Endothelial cell of umbilical vein (primary cell): ENCODE measurements around the gene CAPG. TPM values are rescaled to one million over a fixed set of nuclear protein-coding genes. Genes with fewer than 3 reads are reported as not detected.

Experiments used
- BruUV-seq: library from RNA; stranded (reverse); fragments of 400-500 nt; replicated peaks from 2 replicates; lab custom pipeline; 2021; lab: Mats Ljungman, UMichigan
- CTCF ChIA-PET: fragments of 300-600, 350-600 bp; sonication (Branson Sonifier 250); formaldehyde crosslinking; loops from one replicate; lab custom pipeline; 2021; ENCODE audit warnings: antibody characterized with exemption, inconsistent platforms; lab: Charles Lee
- POLR2A ChIA-PET: fragments of 300-600, 350-600 bp; sonication (Branson Sonifier 250); formaldehyde crosslinking; loops from one replicate; lab custom pipeline; 2021; ENCODE audit warnings: antibody characterized with exemption, inconsistent platforms; lab: Charles Lee
- DNase-seq: peaks from one replicate; pipeline ENCODE4 v3.0.0-alpha.2; 2011; ENCODE audit warnings: low read depth, low spot score
- FAIRE-seq: peaks from 2 replicates; lab custom pipeline; 2011; peaks lifted over from hg19 to GRCh38; lab: Jason Lieb, UNC
- H2AFZ ChIP-seq: 2 replicates; pipeline ENCODE4 v1.6.0; 2012; ENCODE audit warnings: low read depth, low read length, control low read depth, inconsistent platforms
- H3K27ac ChIP-seq: 2 replicates; pipeline ENCODE4 v1.5.1; 2011; ENCODE audit warnings: low read depth, mild to moderate bottlenecking, control low read depth, low read length, moderate library complexity; ENCODE audit not compliant: insufficient read depth
- H3K27me3 ChIP-seq, 2 experiments: 2 replicates each; pipeline versions ENCODE4 v1.6.0 to v1.6.1; 2011; ENCODE audit warnings: low read length in 2 of 2, mixed read lengths in 1 of 2; ENCODE audit not compliant: control insufficient read depth in 2 of 2, insufficient read depth in 2 of 2
- H3K36me3 ChIP-seq, 2 experiments: 2 replicates in 1 of 2; 3 replicates in 1 of 2; pipeline ENCODE4 v1.5.1; 2011; ENCODE audit warnings: low read length in 2 of 2, mild to moderate bottlenecking in 1 of 2, moderate library complexity in 1 of 2; ENCODE audit not compliant: control insufficient read depth in 2 of 2, insufficient read depth in 2 of 2; ENCODE audit errors: extremely low read depth in 1 of 2
- H3K4me1 ChIP-seq: 3 replicates; pipeline ENCODE4 v1.5.1; 2011; ENCODE audit warnings: mild to moderate bottlenecking, low read length; ENCODE audit not compliant: control insufficient read depth, insufficient read depth; ENCODE audit errors: extremely low read depth
- H3K4me2 ChIP-seq: 2 replicates; pipeline ENCODE4 v1.6.1; 2011; ENCODE audit warnings: low read length, control low read depth, mixed read lengths; ENCODE audit not compliant: insufficient read depth
- H3K4me3 ChIP-seq, 3 experiments: fragments of 200-600 bp in 1 of 3; sonication (generic), shearing (Covaris generic) in 1 of 3; replicated peaks in 1 of 3; 2 replicates each; pipeline ENCODE4 v1.5.1; 2011 to 2016; ENCODE audit warnings: control low read depth in 3 of 3, low read length in 3 of 3, mild to moderate bottlenecking in 2 of 3, inconsistent platforms in 1 of 3, low read depth in 1 of 3, moderate library complexity in 1 of 3; ENCODE audit not compliant: insufficient read depth in 1 of 3
- H3K79me2 ChIP-seq: 2 replicates; pipeline ENCODE4 v1.6.0; 2012; ENCODE audit warnings: low read length, inconsistent platforms; ENCODE audit not compliant: control insufficient read depth, insufficient read depth
- H3K9ac ChIP-seq: replicated peaks from 2 replicates; pipeline ENCODE3; 2011; ENCODE audit warnings: low read length, control low read depth; ENCODE audit not compliant: insufficient read depth; ENCODE audit errors: extremely low read depth
- H3K9me1 ChIP-seq: replicated peaks from 3 replicates; pipeline ENCODE4 v1.6.0; 2011; ENCODE audit warnings: mild to moderate bottlenecking, low read length; ENCODE audit not compliant: control insufficient read depth, insufficient read depth; ENCODE audit errors: extremely low read depth
- H3K9me3 ChIP-seq: replicated peaks from 2 replicates; pipeline ENCODE4 v1.5.1; 2012; ENCODE audit warnings: low read length, inconsistent platforms; ENCODE audit not compliant: control insufficient read depth, insufficient read depth
- H4K20me1 ChIP-seq: replicated peaks from 2 replicates; pipeline ENCODE3; 2011; ENCODE audit warnings: mild to moderate bottlenecking, low read length; ENCODE audit not compliant: control insufficient read depth, insufficient read depth; ENCODE audit errors: extremely low read depth
- EZH2 ChIP-seq: IDR thresholded peaks from 2 replicates; pipeline ENCODE4 v1.6.1; 2012; ENCODE audit warnings: borderline replicate concordance, low read depth, mild to moderate bottlenecking, moderate library complexity, low read length, inconsistent platforms; ENCODE audit not compliant: severe bottlenecking
- FOS ChIP-seq: IDR thresholded peaks from 2 replicates; pipeline ENCODE4 v1.6.1; 2011; ENCODE audit warnings: mild to moderate bottlenecking, low read length, moderate library complexity, borderline replicate concordance; ENCODE audit not compliant: insufficient read depth
- GATA2 ChIP-seq: IDR thresholded peaks from 2 replicates; pipeline ENCODE4 v1.7.0; 2011; ENCODE audit warnings: low read depth, mild to moderate bottlenecking, moderate library complexity, mixed read lengths, low read length; ENCODE audit not compliant: insufficient read length, insufficient read depth
- JUN ChIP-seq: IDR thresholded peaks from 2 replicates; pipeline ENCODE4 v1.6.1; 2011; ENCODE audit warnings: borderline replicate concordance, low read depth; ENCODE audit not compliant: insufficient read length, insufficient read depth
- MYC ChIP-seq: IDR thresholded peaks from one replicate; pipeline ENCODE4 v1.6.1; 2011; ENCODE audit warnings: mild to moderate bottlenecking, low read depth, low read length
- POLR2A ChIP-seq: IDR thresholded peaks from 2 replicates; pipeline ENCODE4 v1.6.1; 2012; ENCODE audit warnings: low read depth, mild to moderate bottlenecking, control low read depth, low read length
- POLR2AphosphoS5 ChIP-seq: IDR thresholded peaks from 2 replicates; pipeline ENCODE4 v1.6.1; 2012; ENCODE audit warnings: low read depth, mild to moderate bottlenecking, control low read depth, low read length, moderate library complexity; ENCODE audit not compliant: insufficient read depth
- dilution Hi-C: fragments of 300-500 bp; cut with MboI; formaldehyde crosslinking; loops from one replicate; pipeline ENCODE4 v1.15.0; 2019; ENCODE audit warnings: low sequenced_read_pairs; ENCODE audit not compliant: extremely low pct_ligation_motif_present
- intact Hi-C: fragments of 100-400 bp; cut with micrococcal nuclease; formaldehyde crosslinking; loops from one replicate; pipeline ENCODE4 v1.10.0; 2022
- polyA plus RNA-seq, 4 experiments: library from polyadenylated mRNA; depleted of rRNA in 3 of 4; stranded (reverse) in 3 of 4; unstranded in 1 of 4; fragments of >200 nt; gene quantifications; 2 replicates each; pipeline versions ENCODE4 v1.2.1 to v1.2.3, GENCODE V29; 2011 to 2012; ENCODE audit warnings: missing spikeins in 1 of 4
- total RNA-seq: library from RNA; stranded (reverse); gene quantifications from 2 replicates; pipeline ENCODE4 v1.2.3, GENCODE V29; 2021
- TF ChIP-seq, protein P1 (sequence below), 2 donors: IDR thresholded peaks; 1 replicate in 1 of 2; 2 replicates in 1 of 2; pipeline ENCODE4 v1.5.1; 2011; ENCODE audit warnings: low read length in 2 of 2, mild to moderate bottlenecking in 2 of 2, moderate library complexity in 2 of 2, control low read depth in 1 of 2, inconsistent platforms in 1 of 2, low read depth in 1 of 2; ENCODE audit not compliant: insufficient read depth in 1 of 2; ENCODE audit errors: extremely low read depth in 1 of 2
- TF ChIP-seq, protein P2 (sequence below): IDR thresholded peaks from 2 replicates; pipeline ENCODE4 v1.6.1; 2011; ENCODE audit not compliant: insufficient read depth, insufficient read length

Gene CAPG
- total and polyA plus RNA-seq, 2 donors (not counting 3 experiments of a cell fraction or from before 2014, with no cell fraction given), result 107 to 115 TPM

DNA sequence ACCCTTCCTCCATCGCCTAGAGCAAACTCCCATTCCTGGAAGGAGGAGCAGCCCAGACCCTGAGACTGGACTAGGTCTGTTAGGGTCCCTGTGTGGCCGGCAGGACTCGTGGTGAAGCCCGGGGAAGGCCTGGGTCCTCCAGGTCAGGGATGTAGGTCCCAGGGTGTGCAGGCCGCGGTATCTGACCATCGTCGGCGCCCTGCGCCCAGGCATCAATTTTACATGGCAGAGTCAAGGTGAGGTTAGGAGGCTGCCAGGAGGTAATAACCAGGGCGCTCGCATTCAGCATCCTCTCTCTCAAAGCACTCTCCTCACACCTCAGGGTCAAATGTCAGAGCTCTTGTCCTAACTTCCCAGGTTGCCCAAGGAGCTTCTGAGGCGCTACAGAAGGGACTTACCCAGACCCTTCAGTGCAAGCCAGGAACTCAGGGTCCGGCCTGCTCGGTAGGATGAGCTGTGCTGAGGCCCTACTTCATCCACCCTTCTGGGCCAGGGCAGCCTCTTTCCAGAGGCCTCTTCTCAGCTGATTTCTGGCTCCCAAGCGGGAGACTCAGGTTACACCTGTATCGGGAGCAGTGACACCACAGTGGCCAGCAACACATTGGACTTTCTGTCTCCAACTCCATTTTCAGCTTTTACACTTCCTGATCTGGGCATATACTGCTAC, 9.0 kb upstream of the CAPG start:
- Histone ChIP-seq H3K4me1 (peaks cover 9% of the 10 kb centered on the region), H4K20me1 (no peaks in the 10 kb centered on the region), H2AFZ (peak overlapping the region; percentile 88), H3K27ac (peak overlapping the region; percentile 76), H3K4me3 (peak overlapping the region; percentile 54 to 63 (median 55)), H3K4me2 (peak overlapping the region; percentile 84), H3K9me3 (no peaks in the 10 kb centered on the region), H3K79me2 (no peaks in the 10 kb centered on the region), H3K9ac (peak overlapping the region; percentile 85), H3K9me1 (no peaks in the 10 kb centered on the region), H3K27me3 (no peaks in the 10 kb centered on the region), H3K36me3 (no peaks in the 10 kb centered on the region)
- TF ChIP-seq, protein P1, sequence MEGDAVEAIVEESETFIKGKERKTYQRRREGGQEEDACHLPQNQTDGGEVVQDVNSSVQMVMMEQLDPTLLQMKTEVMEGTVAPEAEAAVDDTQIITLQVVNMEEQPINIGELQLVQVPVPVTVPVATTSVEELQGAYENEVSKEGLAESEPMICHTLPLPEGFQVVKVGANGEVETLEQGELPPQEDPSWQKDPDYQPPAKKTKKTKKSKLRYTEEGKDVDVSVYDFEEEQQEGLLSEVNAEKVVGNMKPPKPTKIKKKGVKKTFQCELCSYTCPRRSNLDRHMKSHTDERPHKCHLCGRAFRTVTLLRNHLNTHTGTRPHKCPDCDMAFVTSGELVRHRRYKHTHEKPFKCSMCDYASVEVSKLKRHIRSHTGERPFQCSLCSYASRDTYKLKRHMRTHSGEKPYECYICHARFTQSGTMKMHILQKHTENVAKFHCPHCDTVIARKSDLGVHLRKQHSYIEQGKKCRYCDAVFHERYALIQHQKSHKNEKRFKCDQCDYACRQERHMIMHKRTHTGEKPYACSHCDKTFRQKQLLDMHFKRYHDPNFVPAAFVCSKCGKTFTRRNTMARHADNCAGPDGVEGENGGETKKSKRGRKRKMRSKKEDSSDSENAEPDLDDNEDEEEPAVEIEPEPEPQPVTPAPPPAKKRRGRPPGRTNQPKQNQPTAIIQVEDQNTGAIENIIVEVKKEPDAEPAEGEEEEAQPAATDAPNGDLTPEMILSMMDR (IDR thresholded peaks at IDR 0.05; ENCODE audit: extremely low read depth in 1 of 2, insufficient read depth in 1 of 2, low read depth in 1 of 2, low read length in 2 of 2), result no peak
- no peak for TF ChIP-seq GATA2
- TF ChIP-seq, protein P2, sequence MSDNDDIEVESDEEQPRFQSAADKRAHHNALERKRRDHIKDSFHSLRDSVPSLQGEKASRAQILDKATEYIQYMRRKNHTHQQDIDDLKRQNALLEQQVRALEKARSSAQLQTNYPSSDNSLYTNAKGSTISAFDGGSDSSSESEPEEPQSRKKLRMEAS, result no peak
- TF ChIP-seq MYC, result no peak
- no peak for TF ChIP-seq FOS
- TF ChIP-seq EZH2, result no peak
- no peak for TF ChIP-seq POLR2A
- TF ChIP-seq POLR2AphosphoS5, result no peak
- no peak for TF ChIP-seq JUN
- CTCF ChIA-PET, result interaction anchor here (0.7 to 7.7 kb wide), 12 partner anchors 9 to 218 kb away, joined by 3 to 236 read pairs (median 5); partner anchors contain the start of genes C2orf68, ELMOD3, GGCX and MAT2A
- BruUV-seq, result TSS peak; percentile 78
- FAIRE-seq (no peak), DNase-seq (peak; percentile 13)
- dilution Hi-C loops, result no loop called here
- POLR2A ChIA-PET, result interaction anchor here (0.6 to 4.5 kb wide), 7 partner anchors 65 to 133 kb away, joined by 3 to 41 read pairs (median 4); partner anchors contain the start of genes ELMOD3, MAT2A and RETSAT
- intact Hi-C loops, result no loop called here
